ENCODE data around the gene SLC35F4. TPM values are rescaled to one million over a fixed set of nuclear protein-coding genes. Genes with fewer than 3 reads are reported as not detected.

Gene SLC35F4
- not detected in 2 replicates for total RNA-seq

GRCh38 chr14:57865403-57866198 lies at the start of gene SLC35F4:
TSS of gene SLC35F4 (minus strand) at chr14:57866092.

